Measurements from ENCODE around the gene PCBP3.

Gene PCBP3

DNA sequence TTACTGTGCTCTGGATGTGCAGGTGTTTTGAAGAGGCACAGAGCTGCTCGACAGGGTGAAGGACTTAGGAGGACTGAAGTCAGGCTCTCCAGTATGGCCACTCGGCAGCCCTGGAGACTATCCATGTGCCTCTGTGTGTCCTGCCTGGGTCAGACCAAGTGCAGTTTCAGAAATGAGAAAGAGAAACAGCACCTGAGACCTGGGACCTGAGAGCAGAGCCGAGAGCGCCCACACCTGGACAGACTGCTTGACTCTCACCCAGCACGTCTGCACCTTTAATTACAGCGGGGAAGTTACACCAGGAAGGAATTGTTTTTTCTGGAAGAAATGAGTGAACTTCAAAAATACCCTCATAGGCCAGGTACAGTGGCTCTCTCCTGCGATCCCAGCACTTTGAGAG, 278.4 kb downstream of the PCBP3 start:
- no peak overlapping the region for H3K27ac ChIP-seq
- H3K36me3 ChIP-seq = 0 out of 2 replicates have a peak, but pooled peaks cover 2% of the 10 kb centered on the region
- DNase-seq = no peak
- H3K27me3 ChIP-seq (ENCODE audit: insufficient read depth, low read depth, severe bottlenecking) = no peaks in the 10 kb centered on the region
- no peak overlapping the region for H3K4me3 ChIP-seq (ENCODE audit: low read depth, low read length)
- no peaks in the 10 kb centered on the region for H3K9me3 ChIP-seq (ENCODE audit: severe bottlenecking)
- TF ChIP-seq CTCF (IDR thresholded peaks at IDR 0.05; ENCODE audit: low read depth, low read length) = peak; percentile 18; the same call in 1 of the 2 replicates

DNA sequence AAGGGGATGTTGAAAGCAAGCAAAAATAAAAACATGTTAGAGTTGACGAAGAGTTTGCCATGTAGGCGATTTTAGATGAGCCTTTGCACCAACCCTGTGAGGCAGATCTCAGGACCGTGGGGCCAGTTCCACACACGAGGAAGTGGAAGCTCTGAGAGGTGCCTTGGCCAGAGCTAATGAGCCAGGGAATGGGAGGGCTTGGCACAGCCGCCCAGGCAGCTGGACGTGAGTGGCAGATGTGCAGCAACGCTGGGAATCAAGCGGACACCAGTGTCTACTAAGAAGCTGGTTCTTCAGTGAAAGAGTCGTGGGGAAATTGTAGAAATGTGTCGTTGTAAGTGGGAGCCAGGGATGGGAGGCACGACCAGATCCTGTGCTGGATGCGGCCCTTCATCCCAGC, 279.1 kb downstream of the PCBP3 start:
- H3K27ac ChIP-seq = no peak overlapping the region
- no peak for TF ChIP-seq CTCF (IDR thresholded peaks at IDR 0.05; ENCODE audit: low read depth, low read length)
- no peaks in the 10 kb centered on the region for H3K9me3 ChIP-seq (ENCODE audit: severe bottlenecking)
- H3K36me3 ChIP-seq = 0 out of 2 replicates have a peak, but pooled peaks cover 2% of the 10 kb centered on the region
- H3K27me3 ChIP-seq (ENCODE audit: insufficient read depth, low read depth, severe bottlenecking) = no peaks in the 10 kb centered on the region
- DNase-seq = no peak
- H3K4me3 ChIP-seq (ENCODE audit: low read depth, low read length) = no peak overlapping the region

GRCh38 chr21:45923146-45923545, 279.6 kb downstream of the PCBP3 start:
- peak; percentile 83 for DNase-seq
- H3K36me3 ChIP-seq = 0 out of 2 replicates have a peak, but pooled peaks cover 2% of the 10 kb centered on the region
- no peak overlapping the region for H3K4me3 ChIP-seq (ENCODE audit: low read depth, low read length)
- no peaks in the 10 kb centered on the region for H3K9me3 ChIP-seq (ENCODE audit: severe bottlenecking)
- peak; percentile 99 for TF ChIP-seq CTCF (IDR thresholded peaks at IDR 0.05; ENCODE audit: low read depth, low read length)
- no peak overlapping the region for H3K27ac ChIP-seq
- no peaks in the 10 kb centered on the region for H3K27me3 ChIP-seq (ENCODE audit: insufficient read depth, low read depth, severe bottlenecking)

- H3K27ac ChIP-seq = no peak overlapping the region
- H3K9me3 ChIP-seq (ENCODE audit: severe bottlenecking) = no peaks in the 10 kb centered on the region
- no peak for DNase-seq
- peak; percentile 43 for TF ChIP-seq CTCF (IDR thresholded peaks at IDR 0.05; ENCODE audit: low read depth, low read length)
- 0 out of 2 replicates have a peak, but pooled peaks cover 2% of the 10 kb centered on the region for H3K36me3 ChIP-seq
- H3K27me3 ChIP-seq (ENCODE audit: insufficient read depth, low read depth, severe bottlenecking) = no peaks in the 10 kb centered on the region
- no peak overlapping the region for H3K4me3 ChIP-seq (ENCODE audit: low read depth, low read length)
Observed at GRCh38 chr21:45926281-45926680, 282.8 kb downstream of the PCBP3 start.

DNA sequence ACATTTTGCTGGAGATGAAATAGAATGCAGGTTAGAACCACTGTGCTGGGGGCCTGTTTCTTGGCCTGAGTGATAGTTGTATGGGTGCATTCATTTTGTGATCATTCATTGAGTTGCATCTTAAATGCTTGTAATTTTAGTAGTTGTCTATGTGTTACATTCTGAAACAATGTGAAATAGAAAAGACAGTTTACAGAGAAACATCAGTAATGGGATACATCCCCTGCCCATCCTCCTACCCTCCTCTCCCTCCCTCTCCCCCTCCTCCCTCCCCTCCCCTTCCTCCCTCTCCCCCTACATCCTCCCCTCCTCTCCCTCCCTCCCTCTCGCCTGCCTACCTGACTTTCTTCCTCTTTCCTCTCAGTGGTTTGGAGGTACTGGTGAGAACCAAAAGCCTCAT, 283.5 kb downstream of the PCBP3 start:
- H3K27me3 ChIP-seq (ENCODE audit: insufficient read depth, low read depth, severe bottlenecking) = no peaks in the 10 kb centered on the region
- no peak for TF ChIP-seq CTCF (IDR thresholded peaks at IDR 0.05; ENCODE audit: low read depth, low read length)
- no peak overlapping the region for H3K4me3 ChIP-seq (ENCODE audit: low read depth, low read length)
- no peaks in the 10 kb centered on the region for H3K9me3 ChIP-seq (ENCODE audit: severe bottlenecking)
- H3K27ac ChIP-seq = no peak overlapping the region
- no peak for DNase-seq
- 0 out of 2 replicates have a peak, but pooled peaks cover 2% of the 10 kb centered on the region for H3K36me3 ChIP-seq

All from WERI-Rb-1 (cell line).